Endometrial microvascular endothelial cells (primary cell): ENCODE measurements around the gene MTUS2. TPM values are rescaled to one million over a fixed set of nuclear protein-coding genes. Genes with fewer than 3 reads are reported as not detected.

Experiments
- in situ Hi-C: cut with HindIII; loops from 2 replicates; pipeline ENCODE4 v1.10.0; 2017; ENCODE audit warnings: low sequenced_read_pairs, low pct_unique_long_range_greater_than_20kb; ENCODE audit errors: inconsistent ontology term
- total RNA-seq: library from RNA; depleted of rRNA; stranded (reverse); fragments of >200 nt; gene quantifications from one replicate; pipeline ENCODE4 v1.2.3, GENCODE V29; 2015; ENCODE audit errors: inconsistent ontology term

Gene MTUS2
- total RNA-seq, 1 donor from 2014 or later = not detected

GRCh38 chr13:29254626-29255370 is 434.7 kb downstream of the MTUS2 start:
- in situ Hi-C loops = no loop called here

- in situ Hi-C loops = no loop called here
Measured at GRCh38 chr13:29255567-29255966, 435.4 kb downstream of the MTUS2 start.

GRCh38 chr13:29260684-29261083 is 440.5 kb downstream of the MTUS2 start:
- in situ Hi-C loops = no loop called here

- in situ Hi-C loops = no loop called here
Measured at GRCh38 chr13:29266261-29266660, 446.1 kb downstream of the MTUS2 start.

- in situ Hi-C loops = no loop called here
Measured at GRCh38 chr13:29266756-29267733, 446.9 kb downstream of the MTUS2 start.

- in situ Hi-C loops = no loop called here
Measured at GRCh38 chr13:29270271-29270985, 450.3 kb downstream of the MTUS2 start.

- in situ Hi-C loops = no loop called here
Measured at GRCh38 chr13:29271606-29272005, 451.5 kb downstream of the MTUS2 start.

- in situ Hi-C loops = no loop called here
Measured at GRCh38 chr13:29279356-29280254, 459.5 kb downstream of the MTUS2 start.

- in situ Hi-C loops = no loop called here
Measured at GRCh38 chr13:29281932-29282495, 461.9 kb downstream of the MTUS2 start.

GRCh38 chr13:29284726-29285125 is 464.6 kb downstream of the MTUS2 start:
- in situ Hi-C loops = no loop called here

GRCh38 chr13:29287237-29287636 is 467.1 kb downstream of the MTUS2 start:
- in situ Hi-C loops = no loop called here

GRCh38 chr13:29292045-29292444 is 471.9 kb downstream of the MTUS2 start:
- in situ Hi-C loops = no loop called here

GRCh38 chr13:29294821-29295220 is 474.7 kb downstream of the MTUS2 start:
- in situ Hi-C loops = no loop called here

GRCh38 chr13:29301027-29301426 is 480.9 kb downstream of the MTUS2 start:
- in situ Hi-C loops = no loop called here

GRCh38 chr13:29304148-29304547 is 484.0 kb downstream of the MTUS2 start:
- in situ Hi-C loops = no loop called here

GRCh38 chr13:29310806-29311205 is 490.7 kb downstream of the MTUS2 start:
- in situ Hi-C loops = no loop called here

- in situ Hi-C loops = no loop called here
Measured at GRCh38 chr13:29315847-29316246, 495.7 kb downstream of the MTUS2 start.

- in situ Hi-C loops = no loop called here
Measured at GRCh38 chr13:29317828-29318227, 497.7 kb downstream of the MTUS2 start.
